HG02588 (cell line): ENCODE measurements around the gene BSN.
"Not testable (repeated sequence)": the region's sequence is repeated elsewhere in the genome, so short reads cannot be mapped to it uniquely, and the experiment has no call there.

Source experiments
- ATAC-seq: cut with Tn5 transposase; IDR thresholded peaks from one replicate; pipeline ENCODE4 v1.9.1; 2021; ENCODE audit warnings: mild to moderate bottlenecking, moderate library complexity; ENCODE audit not compliant: unreplicated experiment

BSN gene

DNA sequence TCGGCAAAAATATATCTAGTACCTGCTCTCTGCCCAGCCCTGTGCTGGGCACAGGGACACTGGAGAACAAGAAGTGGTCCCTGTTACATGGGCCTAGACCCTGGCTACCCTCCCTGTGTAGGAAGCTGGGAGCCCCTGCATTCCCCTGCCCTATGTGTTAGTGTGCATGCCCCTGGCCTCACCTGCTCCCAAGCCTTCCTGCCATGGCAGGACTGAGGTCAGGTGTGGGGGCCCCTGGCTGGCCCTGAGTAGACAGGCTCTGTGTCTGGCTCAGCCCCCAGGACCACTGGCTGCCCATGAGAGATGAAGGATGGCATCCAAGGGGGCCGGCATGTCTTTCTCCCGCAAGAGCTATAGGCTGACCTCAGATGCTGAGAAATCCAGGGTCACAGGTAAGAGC lies 136.6 kb downstream of the BSN start:
- ATAC-seq, result not testable (repeated sequence)

DNA sequence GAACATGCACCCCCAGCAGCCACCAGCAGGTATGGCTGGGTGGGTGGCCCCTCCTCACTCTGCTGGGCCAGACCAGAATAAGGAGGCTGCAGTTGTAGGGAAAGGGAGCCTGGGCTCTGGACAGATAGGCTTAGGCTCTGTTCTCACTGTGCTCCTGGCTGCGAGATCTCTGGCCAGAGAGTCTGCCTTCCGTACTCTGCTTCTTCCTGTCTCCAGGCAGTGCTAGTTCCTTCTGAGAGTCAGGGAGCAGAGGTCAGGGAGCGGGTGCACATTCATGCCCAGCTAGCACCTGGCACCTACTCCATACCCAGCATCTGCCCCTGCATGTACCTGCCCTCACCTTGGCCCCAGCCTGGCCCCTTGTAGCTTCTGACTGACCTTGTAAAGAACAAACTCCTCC lies 137.2 kb downstream of the BSN start:
- ATAC-seq, result not testable (repeated sequence)

DNA sequence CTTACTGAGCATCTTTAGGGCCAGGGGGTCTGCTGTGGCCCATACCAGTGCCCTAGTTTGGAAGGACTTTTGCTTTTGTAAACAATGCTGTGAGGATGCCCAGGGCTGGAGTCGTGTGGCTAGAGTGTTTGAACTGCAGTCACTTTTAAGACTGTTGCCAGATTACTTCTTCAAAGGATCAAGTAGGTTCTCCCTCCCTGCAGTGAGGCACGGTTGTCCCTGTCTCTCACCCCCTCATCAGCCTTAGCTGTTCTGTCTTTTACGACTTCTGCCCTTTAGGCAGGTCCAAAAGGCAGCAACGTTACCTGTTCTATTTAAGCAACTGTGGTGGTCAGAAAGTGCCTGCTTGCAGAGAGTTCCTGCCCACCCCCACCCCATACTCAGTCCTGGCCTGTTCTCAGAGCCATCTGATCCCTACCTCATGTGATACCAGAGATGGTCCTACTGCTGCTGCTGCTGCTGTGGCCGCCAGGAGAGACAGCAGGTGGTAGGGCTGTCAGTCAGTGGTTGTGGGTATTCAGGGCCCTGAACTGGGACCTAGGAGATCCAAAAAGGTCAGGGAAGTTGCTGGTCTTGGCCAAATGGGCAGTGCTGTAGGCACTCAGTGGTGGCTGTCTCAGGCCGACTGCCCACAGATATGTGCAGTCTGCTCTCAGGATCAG lies 140.3 kb downstream of the BSN start:
- ATAC-seq, result not testable (repeated sequence)

DNA sequence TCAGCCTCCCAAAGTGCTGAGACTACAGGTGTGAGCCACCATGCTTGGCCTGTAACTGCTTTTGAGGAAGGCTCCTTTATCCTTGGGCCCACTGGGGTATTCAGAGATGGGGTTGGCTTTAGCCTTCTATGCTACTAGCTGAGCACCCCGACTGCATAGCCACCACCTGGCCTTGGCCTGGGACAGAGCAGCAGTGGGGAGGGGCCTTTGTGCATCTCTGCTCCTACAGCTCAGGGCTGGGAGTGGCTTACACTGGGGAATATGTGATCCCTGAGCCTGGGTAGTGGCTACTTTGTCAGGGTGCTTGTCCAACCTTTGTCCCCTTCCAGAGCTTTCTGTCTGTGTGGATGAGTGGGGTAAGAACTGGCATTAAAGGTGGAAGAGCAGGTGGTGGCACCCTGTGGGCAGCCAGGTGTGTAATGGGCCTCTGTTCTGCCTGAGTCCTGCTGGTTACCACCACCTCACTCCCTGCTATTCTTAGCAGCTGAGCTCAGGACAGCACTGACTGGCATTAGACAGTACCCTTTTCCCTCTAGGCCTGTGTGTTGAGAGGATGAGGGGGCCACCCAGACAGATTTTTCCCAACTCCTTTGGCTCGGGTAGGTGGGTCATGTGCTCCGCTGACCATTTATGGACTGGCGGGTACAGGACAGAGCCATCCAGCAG lies 141.2 kb downstream of the BSN start:
- ATAC-seq, result not testable (repeated sequence)

DNA sequence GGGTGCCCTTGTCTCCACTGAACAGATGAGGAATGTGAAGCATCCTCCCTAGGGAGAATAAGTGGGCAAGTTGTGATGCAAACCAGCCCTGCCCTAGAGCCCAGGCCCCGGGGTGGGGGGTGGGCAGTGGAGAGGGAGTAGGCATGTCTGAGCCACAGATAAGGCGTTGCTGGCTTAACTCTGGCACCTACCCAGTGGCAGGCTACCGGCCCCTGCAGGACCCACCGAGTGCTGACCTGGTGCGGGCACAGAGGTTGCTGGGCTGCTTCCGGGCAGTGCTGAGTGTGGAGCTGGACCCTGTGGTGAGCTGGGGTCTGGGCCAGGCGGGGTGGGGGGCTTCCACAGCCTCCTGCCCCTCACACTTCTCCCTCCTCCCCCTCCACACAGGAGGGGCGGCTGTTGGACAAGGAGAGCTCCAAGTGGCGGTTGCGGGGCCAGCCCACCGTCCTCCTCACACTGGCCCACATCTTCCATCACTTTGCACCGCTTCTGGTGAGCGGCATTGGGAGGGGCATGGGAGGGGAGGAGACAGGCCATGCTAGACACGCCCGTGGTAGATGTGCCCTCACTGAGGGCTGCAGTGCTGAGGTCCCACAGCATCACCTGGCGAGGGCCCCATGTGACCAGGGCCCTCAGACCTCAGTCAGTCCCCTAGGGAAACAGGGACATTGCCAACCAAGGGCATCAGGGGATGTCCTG lies 145.2 kb downstream of the BSN start:
- ATAC-seq, result no peak

DNA sequence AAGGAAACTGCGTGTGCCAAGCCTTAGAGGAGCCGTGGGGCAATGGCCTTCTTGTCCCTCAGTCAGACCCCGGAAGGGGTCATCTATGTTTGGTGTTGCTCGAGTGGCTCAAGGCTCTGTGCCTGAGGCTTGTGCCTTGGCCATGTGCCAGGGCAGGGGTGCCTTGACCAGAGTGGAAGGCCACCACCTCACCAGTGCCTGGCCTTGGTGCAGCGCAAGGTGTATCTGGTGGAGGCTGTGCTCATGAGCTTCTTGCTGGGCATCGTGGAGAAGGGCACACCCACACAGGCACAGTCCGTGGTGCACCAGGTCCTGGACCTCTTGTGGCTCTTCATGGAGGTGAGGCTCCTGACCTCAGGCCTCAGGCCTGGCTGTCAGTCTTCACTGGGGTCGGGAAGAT lies 145.7 kb downstream of the BSN start:
- no peak for ATAC-seq

DNA sequence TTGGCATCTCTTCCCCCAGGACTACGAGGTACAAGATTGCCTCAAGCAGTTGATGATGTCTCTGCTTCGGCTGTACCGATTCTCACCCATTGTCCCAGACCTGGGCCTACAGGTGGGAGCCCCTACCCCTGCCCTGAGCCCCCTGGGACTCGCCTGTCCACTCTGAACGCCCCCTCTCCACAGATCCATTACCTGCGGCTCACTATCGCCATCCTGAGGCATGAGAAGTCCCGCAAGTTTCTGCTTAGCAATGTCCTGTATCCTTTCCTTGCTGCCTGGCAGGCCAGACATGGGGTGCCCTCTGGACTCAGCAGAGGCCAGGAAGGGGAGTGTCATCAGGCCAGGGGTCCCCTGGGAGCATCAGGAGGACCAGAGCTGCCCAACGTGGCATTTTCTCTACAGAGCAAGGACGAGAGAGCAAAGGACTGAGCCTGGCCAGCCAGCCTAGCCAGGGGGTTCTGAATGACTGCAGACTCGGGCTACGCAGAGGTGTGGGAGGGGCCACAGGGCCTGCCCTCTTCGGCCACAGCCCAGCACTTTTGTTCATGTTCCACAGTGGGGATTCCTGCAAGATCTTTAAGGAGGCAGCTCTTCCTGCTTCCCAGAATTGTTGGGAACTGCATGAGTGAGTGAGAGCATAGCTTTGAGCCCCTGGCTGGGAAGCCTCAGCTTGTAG lies 146.3 kb downstream of the BSN start:
- no peak for ATAC-seq

DNA sequence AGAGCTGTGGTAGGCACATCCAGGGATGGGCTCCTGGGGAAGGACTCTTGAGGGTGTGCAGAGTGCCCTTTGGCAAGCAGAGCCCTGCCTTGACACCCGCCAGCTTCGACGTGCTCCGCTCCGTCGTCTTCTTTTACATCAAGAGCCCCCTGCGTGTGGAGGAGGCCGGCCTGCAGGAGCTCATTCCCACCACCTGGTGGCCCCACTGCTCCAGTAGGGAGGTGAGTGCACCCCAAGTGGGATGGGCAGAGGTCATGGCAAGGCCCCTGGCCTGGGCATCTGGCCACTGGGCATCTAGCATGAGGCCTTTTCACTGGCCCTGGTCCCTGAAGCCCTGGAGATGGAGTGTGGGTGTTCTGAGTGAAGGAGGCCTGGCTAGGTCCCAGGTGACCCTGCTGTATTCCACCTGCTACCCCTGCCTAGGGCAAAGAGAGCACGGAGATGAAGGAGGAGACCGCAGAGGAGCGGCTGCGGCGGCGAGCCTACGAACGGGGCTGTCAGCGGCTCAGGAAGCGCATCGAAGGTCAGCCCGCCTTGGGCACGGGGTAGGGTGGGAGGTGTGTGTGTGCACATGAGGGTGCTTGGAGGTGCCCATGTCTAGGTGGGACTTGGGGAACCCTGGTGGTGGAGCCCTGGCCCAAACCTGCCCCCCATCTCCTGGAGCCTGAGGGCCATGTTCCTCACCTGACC lies 147.3 kb downstream of the BSN start:
- no peak for ATAC-seq

DNA sequence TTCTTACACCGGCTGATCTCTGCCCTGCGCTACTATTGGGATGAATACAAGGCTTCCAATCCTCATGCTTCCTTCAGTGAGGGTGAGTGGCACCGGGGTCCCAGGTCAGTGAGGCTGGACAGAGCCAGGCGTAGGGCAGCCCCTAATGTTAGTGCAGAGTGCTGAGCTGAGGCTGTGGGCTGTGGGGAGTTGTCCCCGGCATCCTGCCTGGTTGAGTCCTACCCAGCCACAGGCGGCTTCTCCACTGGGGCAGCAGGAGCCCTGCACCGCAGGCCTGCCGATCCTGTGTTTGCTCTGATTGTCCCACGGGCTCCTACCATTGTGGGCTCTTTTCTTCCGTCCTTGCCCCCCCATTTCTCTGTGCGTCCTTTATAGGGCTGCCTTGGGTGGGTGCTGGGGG lies 148.4 kb downstream of the BSN start:
- no peak for ATAC-seq

DNA sequence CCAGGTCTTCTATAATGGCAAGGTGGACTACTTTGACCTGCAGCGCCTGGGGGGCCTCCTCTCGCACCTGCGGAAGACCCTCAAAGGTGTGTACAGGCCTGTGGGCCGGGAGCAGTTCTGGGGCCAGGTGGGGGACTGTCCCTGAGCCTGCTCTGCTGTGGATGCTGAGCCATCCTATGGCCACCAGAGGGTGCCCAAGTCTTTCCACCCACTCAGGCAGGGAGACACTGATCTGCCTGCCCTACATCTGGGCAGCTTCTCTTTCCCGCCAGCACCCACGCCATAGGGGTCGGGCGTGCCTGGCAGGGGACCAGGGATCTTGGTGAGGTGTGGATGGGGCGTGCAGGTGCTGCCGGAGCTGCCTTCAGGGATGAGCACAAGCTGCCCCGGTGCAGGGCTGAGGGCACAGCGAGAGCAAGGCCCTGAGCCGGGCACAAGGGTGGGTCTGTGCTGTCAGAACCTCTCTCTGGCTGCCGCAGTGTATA lies 149.2 kb downstream of the BSN start:
- ATAC-seq, result peak; percentile 68

DNA sequence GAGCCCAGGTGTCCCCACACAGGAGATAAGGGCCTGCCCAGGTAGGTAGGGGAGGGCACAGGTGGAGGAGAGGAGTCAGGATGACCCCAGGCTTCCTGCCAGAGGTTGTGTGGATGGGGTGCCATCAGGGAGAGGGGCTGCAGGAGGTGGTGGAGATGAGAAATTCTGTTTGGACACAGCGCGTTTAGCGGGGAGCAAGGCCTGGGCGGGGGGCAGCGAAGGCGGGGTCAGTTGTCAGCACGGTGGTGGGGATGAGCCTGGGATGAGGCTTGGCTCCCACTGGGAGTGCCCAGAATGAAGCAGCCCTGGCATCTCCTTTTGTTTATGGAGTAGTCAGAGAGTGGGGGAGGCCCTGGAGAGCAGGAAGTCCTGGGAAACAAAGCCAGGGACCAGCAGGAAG lies 149.7 kb downstream of the BSN start:
- ATAC-seq, result no peak

DNA sequence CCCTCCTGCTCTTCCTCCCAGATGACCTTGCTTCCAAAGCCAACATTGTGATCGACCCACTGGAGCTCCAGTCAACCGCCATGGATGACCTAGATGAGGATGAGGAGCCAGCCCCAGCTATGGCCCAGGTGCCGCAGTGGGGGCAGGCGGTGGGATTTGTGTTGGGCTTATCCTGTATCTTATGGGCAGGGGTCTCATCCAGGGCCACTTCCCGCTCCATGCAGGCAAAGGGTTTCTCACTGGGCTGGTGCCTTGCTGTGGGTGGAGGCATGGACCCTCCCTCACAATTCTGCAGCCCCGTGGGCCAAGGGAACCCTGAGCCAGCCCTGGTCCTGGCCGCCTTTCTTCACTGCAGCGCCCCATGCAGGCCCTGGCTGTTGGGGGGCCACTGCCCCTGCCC lies 150.4 kb downstream of the BSN start:
- ATAC-seq, result no peak

DNA sequence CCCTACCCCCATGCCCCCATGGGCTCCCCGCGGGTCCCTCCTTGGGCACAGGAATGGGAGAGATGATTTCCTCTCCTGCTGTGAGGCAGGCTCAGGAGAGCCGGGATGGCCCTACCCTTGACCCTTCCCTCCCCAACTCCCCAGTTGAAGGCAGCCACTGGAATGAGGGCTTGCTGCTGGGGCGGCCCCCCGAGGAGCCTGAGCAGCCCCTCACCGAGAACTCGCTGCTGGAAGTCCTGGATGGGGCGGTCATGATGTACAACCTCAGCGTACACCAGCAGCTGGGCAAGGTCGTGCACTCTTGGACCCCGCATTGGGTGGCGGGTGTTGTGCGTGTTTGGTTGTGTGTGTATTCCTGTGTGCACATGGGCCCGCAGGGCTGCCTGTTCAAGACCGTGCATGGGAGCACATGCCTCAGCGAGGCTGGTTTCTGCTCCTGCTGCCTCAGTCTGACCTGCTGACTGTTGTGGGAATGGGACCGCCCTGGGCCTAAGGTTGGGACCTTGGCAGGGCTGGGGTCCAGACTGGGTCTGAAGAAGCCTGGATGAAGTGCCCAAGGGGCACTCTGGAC lies 151.2 kb downstream of the BSN start:
- ATAC-seq, result no peak

DNA sequence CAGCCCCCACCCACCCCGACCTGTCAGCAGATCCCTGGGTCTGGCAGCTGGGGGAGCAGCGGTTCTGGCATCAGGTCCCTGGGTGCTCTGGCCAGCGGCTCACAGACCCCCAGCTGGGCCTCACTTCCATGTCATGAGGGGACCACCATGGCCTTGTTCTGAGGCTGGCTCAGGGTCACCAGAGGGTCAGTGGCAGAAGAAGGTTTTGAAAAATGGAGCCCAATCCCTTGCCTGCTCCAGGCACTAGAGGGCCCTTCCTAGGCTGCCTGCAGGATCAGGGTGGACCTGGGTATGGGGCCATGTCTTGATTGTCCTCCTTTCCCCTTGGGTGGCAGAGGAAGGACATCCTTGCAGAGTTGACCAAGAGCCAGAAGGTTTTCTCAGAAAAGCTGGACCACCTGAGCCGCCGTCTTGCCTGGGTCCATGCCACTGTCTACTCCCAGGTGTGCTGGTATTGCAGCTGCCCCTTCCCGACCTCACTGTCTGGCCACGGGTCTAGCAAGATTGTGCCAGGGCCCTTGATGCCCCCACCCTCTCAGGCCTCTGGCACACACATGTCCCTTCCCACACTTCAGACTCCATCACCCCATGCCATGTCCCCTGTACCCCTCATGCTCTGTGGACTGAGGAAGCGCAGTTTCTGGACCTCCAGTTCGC lies 152.3 kb downstream of the BSN start:
- ATAC-seq, result no peak

DNA sequence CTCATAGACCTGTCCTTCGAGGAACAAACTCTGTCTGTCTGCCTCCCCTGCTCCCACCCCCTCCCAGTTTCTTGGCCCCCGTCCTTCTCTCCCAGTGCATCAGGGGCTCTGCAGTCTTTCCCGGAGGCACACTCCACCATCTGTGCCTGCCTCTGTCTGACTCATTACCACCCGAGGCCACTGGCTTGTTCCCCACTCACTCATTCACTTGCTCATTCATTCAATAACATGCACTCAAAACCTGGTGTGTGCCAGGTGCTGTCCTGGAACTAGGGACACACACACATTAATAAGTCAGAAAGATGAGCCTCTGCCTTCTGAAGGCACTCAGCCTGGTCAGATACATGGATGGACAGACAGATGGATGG lies 152.8 kb downstream of the BSN start:
- ATAC-seq, result no peak

DNA sequence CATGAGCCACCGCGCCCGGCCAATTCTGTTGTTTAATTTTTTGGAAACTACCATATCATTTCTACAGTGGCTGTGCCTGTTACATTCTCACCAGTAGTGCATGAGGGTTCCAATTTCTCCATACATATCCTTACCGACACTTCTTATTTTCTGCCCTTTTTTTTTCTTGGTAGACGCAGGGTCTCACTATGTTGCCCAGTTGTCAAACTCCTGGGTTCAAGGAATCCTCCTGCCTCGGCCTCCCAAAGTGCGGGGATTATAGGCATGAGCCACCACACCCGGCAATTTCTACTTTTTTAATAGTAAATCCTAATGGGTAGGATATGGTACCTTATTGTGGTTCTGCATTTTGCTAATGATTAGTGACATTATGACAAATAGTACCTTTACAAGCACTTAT lies 155.6 kb downstream of the BSN start:
- no peak for ATAC-seq

DNA sequence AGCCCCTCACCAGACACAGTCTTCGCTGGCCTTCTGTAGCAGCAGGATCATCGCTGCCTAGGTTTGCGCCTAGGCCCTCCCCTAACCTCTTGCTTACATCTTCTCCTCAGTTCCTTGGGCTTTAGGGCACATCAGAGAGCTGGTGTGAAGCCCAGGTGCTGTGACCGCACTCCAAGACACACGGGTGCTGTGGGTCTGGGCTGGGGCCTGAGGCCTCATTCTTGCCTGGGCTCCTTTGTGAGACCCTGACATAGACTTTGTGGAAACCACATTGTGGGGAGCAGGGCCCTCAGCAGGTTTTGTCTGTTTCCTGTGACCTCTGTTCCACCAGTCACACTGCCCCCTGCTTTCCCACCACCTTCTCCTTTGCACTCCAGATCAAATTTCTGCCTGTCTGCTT lies 157.2 kb downstream of the BSN start:
- ATAC-seq, result no peak

DNA sequence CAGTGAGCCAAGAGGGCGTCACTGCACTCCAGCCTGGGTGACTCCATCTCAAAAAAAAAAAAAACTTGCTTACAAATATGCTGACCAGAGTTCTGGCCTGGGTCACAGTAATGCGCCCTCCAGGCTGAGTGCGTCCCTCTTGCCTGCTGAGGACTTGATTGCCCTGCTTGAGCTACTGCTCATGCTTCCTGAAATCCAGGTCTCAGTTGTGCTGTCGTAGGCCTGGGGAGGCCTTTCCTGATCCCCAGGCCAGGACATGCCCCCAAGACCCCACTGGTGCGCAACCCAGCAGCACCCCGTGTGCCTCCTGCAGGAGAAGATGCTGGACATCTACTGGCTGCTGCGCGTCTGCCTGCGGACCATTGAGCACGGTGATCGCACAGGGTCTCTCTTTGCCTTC lies 157.9 kb downstream of the BSN start:
- no peak for ATAC-seq

DNA sequence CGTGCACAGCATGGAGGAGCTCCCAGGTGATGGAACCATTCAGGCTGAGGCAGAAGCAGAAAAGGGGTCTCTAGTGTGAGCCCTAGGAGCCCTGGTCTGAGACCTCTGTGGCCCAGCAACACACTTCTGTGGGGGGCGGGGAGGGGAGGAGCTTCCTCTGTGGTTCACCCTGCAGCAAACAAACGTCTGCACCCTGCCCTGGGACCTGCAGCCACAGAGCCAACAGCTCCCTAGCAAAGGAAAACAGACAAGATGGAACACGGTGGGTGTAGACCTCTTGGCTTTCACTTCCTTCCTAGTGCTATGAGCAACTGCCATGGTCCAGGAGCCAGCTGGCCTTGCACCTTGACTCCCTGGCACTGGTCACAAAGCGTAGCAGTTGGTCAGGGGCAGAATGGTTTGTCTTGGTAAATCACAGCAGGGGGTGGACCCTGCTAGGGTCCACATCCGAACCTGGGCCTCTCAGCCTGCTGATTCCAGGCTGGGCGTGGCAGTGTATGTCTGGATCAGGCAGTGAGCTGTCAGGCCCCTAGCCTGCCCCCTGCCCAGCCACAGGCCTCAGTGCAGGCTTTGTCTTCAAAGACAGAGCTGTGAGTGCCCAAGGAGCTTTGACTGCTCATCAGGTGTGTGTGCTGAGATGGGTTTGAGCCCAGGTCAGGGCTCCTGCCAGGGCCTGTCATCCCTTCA lies 158.5 kb downstream of the BSN start:
- no peak for ATAC-seq
